GM12864 (cell line): ENCODE measurements around the gene VWDE.
A peak's percentile ranks its signal among the peaks of the same experiment; 100 is the strongest.

Experiments
- DNase-seq: peaks from one replicate; pipeline ENCODE4 v3.0.0-alpha.2; 2011; ENCODE audit warnings: low read depth
- H3K4me3 ChIP-seq: 2 replicates; pipeline ENCODE4 v1.5.1; 2011; ENCODE audit warnings: mild to moderate bottlenecking, low read depth, low read length, control low read depth
- CTCF ChIP-seq: IDR thresholded peaks from 2 replicates; pipeline ENCODE4 v1.5.1; 2011; ENCODE audit warnings: low read depth, mild to moderate bottlenecking, moderate library complexity, low read length, control low read depth, inconsistent platforms; ENCODE audit errors: missing control alignments

Gene VWDE

DNA sequence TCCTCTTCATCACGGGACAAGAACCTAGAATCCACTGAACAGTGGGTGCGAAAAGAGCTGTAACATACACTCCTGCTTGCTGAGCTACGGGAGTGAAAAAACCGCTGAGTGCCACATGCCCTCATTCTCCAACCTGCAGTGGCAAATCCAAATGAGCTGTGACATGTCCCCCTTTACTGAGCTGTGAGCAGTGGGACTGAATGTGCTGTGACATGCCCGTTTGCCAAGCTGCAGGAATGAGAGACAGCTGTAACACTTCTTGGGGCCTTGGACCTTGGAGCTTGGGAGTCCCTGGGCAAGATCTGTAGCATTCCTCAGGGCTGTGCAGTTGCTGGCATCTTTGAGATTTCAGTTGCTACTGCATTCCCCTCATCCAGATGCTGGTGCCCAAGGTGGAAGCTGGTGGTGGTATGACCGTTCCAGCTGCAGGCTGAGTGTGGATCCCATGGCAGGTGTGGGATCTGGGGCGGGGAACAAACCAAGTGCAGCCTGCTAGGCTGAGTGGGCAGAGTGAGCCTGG lies 107.6 kb downstream of the VWDE start:
- no peak for DNase-seq
- no peak for TF ChIP-seq CTCF
- H3K4me3 ChIP-seq: no peak overlapping the region

GRCh38 chr7:12294701-12295100 lies 109.0 kb downstream of the VWDE start:
- H3K4me3 ChIP-seq: no peak overlapping the region
- no peak for DNase-seq
- TF ChIP-seq CTCF: no peak

GRCh38 chr7:12291870-12292269 lies 111.8 kb downstream of the VWDE start:
- peak; percentile 62 for TF ChIP-seq CTCF
- H3K4me3 ChIP-seq: no peak overlapping the region
- DNase-seq: no peak

DNA sequence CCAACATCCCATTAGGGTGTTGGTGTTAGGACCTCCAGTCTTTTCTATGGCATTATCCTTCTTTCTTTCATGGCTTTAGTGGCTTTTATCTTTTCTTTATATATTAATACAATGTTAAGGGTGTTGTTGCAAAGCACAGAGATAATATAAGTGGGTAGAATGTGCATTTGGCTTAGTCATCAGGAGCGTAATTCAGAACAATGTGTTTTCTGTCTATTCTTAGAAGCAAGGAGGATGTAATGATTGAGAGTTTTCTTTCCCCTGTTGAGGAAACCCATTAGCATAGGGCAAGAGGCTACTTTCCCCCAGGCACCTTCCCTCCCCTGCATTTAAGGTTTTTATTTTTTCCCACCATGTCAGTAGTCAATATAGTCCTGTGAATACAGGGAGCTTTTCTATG lies 112.9 kb downstream of the VWDE start:
- TF ChIP-seq CTCF: no peak
- no peak for DNase-seq
- no peak overlapping the region for H3K4me3 ChIP-seq

DNA sequence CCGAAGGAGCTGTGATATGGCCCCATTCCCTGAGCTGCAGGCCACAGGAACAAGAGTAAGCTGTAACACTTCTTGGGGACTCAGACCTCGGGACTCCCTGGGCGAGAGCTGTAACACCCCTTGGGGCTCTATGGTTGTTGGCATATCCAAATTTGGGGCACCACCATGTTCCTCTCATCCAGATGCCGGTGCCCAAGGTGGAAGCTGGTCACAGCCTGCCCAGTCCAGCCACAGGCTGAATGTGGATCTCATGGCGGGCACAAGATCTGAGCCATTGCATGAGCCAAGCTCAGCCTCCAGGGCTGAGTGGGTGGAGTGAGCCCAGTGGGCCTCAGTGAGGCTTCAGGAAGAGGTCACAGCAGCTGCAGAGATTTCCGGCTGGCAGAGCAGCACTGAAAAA lies 113.7 kb downstream of the VWDE start:
- no peak for DNase-seq
- no peak overlapping the region for H3K4me3 ChIP-seq
- no peak for TF ChIP-seq CTCF

DNA sequence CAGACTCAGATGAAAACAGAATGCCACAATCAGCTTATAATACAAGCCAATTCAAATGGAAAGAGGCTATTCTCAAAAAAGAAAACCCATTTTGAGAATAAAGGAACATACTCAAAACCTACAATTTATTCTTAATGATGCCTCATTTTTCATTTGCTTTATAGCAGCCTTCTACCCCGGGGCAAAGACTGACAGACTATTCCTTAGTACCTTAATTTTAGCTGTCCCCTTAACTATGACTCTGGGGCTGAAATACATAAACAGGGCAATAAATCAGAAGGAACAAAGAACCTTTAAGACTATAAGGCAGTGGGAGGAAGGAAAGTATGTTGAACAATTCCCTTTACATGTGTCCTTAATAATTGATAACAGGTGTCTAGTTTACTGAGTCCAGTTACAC lies 115.8 kb downstream of the VWDE start:
- no peak overlapping the region for H3K4me3 ChIP-seq
- DNase-seq: no peak
- TF ChIP-seq CTCF: no peak

DNA sequence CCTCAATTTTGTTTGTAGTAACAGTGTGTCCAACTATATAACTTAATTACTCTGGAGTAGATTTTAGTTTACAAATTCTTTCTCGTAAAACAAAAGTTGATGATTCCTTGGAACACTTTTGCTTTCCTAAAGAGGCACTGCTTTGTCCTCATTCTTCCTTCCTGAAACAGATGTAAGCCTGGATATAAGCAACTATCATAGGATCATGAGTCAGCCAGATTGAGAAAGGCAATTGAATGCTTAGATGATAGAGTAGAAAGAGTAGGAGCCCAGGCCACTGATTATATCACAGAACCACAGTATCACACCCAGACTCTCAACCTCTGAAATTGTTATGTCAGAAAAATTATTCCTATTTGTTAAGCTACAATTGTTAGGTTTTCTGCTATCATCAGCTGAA lies 122.6 kb downstream of the VWDE start:
- H3K4me3 ChIP-seq: no peak overlapping the region
- DNase-seq: no peak
- TF ChIP-seq CTCF: no peak
